Measurements from ENCODE around the gene FXYD4. TPM values are rescaled to one million over a fixed set of nuclear protein-coding genes. Genes with fewer than 3 reads are reported as not detected.
"Not testable (repeated sequence)": the region's sequence is repeated elsewhere in the genome, so short reads cannot be mapped to it uniquely, and the experiment has no call there.

The FXYD4 gene
- total and polyA plus RNA-seq, 2 of the 8 experiments (the other 6 are each of a cell fraction or from before 2014, with no cell fraction given): not detected

DNA sequence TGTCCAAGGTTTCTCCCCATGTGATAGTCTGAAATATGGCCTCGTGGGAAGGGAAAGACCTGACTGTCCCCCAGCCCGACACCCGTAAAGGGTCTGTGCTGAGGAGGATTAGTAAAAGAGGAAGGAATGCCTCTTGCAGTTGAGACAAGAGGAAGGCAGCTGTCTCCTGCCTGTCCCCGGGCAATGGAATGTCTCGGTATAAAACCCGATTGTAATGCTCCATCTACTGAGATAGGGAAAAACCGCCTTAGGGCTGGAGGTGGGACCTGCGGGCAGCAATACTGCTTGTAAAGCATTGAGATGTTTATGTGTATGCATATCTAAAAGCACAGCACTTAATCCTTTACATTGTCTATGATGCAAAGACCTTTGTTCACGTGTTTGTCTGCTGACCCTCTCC is 33.9 kb upstream of the FXYD4 start:
- FAIRE-seq; H3K79me2 ChIP-seq (ENCODE audit: control insufficient read depth in 1 of 2, insufficient read depth in 2 of 2, low read length in 2 of 2); H2BK15ac ChIP-seq (ENCODE audit: low read length); DNase-seq (ENCODE audit: low read depth in 1 of 2, low spot score in 2 of 2); H4K8ac ChIP-seq (ENCODE audit: extremely low read depth, insufficient read depth, low read length); H2BK20ac ChIP-seq (ENCODE audit: low read length); H2BK12ac ChIP-seq (ENCODE audit: low read depth, low read length); H3K79me1 ChIP-seq (ENCODE audit: low read depth, low read length); H3K14ac ChIP-seq (ENCODE audit: insufficient read length); H2BK120ac ChIP-seq (replicated peaks; ENCODE audit: low read depth, low read length); POLR2A ChIA-PET (ENCODE audit: partially characterized antibody); H3K27me3 ChIP-seq (replicated peaks in 1 of 4; ENCODE audit: control insufficient read depth in 3 of 4, extremely low read depth in 1 of 4, insufficient read depth in 3 of 4, low read length in 3 of 4); H3K9me3 ChIP-seq (ENCODE audit: insufficient read depth in 2 of 2, low read depth in 1 of 2, low read length in 1 of 2); H3K9ac ChIP-seq (replicated peaks in 1 of 4; ENCODE audit: extremely low read depth in 1 of 4, low read depth in 3 of 4, low read length in 3 of 4); H3K36me3 ChIP-seq (ENCODE audit: control insufficient read depth in 2 of 4, insufficient read depth in 4 of 4, low read length in 3 of 4); H3K18ac ChIP-seq (ENCODE audit: extremely low read depth, low read length); H3K23me2 ChIP-seq (ENCODE audit: low read depth, low read length); H4K91ac ChIP-seq (replicated peaks; ENCODE audit: insufficient read length, low read length); H2AK5ac ChIP-seq (ENCODE audit: low read depth, low read length); H3K56ac ChIP-seq (replicated peaks; ENCODE audit: insufficient read length, low read depth, low read length); H4K5ac ChIP-seq (ENCODE audit: insufficient read length, low read depth, low read length); H4K20me1 ChIP-seq (replicated peaks in 1 of 2; ENCODE audit: control insufficient read depth in 1 of 2, insufficient read depth in 2 of 2, low read length in 2 of 2); H2BK5ac ChIP-seq (ENCODE audit: low read depth, low read length); H3K4me3 ChIP-seq (ENCODE audit: extremely low read depth in 1 of 4, insufficient read depth in 2 of 4, low read depth in 3 of 4, low read length in 4 of 4); H2AFZ ChIP-seq (ENCODE audit: low read length); H3K4ac ChIP-seq (replicated peaks; ENCODE audit: insufficient read length, low read depth, low read length); H3K23ac ChIP-seq (ENCODE audit: insufficient read length); H3K27ac ChIP-seq (ENCODE audit: low read depth, low read length): not testable (repeated sequence)
- 45% methylated on average over 8 of the region's 9 CpGs; no CpG with 5 or more reads in 1 of the 2 experiments for WGBS, 2 experiments (ENCODE audit: extremely low coverage in 1 of 2, insufficient coverage in 1 of 2, insufficient read length in 1 of 2, insufficient replicate concordance in 2 of 2, low coverage in 1 of 2, low lambda C conversion rate in 2 of 2, missing lambda C conversion rate in 1 of 2)
- Histone ChIP-seq H3K4me2 (ENCODE audit: insufficient read depth in 1 of 2, low read depth in 2 of 2, low read length in 2 of 2) (0 out of 4 replicates have a peak overlapping the region, but pooled peaks of 1 of the 2 experiments have one; percentile 28), H3K4me1 (replicated peaks in 1 of 4; ENCODE audit: control insufficient read depth in 3 of 4, insufficient read depth in 4 of 4, low read length in 3 of 4) (peaks cover 4 to 11% (median 7%) of the 10 kb centered on the region in 4 experiments)
- CTCF ChIA-PET (ENCODE audit: partially characterized antibody): interaction anchor here (0.6 to 3.2 kb wide), 6 partner anchors 10 to 128 kb away, joined by 3 to 17 read pairs (median 4); no protein-coding TSS in a partner anchor

All from H1 (cell line).